HG02981 (cell line): ENCODE data around the gene OTX1.
"Not testable (repeated sequence)": the region's sequence is repeated elsewhere in the genome, so short reads cannot be mapped to it uniquely, and the experiment has no call there.

ENCODE experiments used
- ATAC-seq: cut with Tn5 transposase; IDR thresholded peaks from one replicate; pipeline ENCODE4 v1.9.1; 2021; ENCODE audit warnings: mild to moderate bottlenecking, moderate library complexity; ENCODE audit not compliant: unreplicated experiment

OTX1 gene

DNA sequence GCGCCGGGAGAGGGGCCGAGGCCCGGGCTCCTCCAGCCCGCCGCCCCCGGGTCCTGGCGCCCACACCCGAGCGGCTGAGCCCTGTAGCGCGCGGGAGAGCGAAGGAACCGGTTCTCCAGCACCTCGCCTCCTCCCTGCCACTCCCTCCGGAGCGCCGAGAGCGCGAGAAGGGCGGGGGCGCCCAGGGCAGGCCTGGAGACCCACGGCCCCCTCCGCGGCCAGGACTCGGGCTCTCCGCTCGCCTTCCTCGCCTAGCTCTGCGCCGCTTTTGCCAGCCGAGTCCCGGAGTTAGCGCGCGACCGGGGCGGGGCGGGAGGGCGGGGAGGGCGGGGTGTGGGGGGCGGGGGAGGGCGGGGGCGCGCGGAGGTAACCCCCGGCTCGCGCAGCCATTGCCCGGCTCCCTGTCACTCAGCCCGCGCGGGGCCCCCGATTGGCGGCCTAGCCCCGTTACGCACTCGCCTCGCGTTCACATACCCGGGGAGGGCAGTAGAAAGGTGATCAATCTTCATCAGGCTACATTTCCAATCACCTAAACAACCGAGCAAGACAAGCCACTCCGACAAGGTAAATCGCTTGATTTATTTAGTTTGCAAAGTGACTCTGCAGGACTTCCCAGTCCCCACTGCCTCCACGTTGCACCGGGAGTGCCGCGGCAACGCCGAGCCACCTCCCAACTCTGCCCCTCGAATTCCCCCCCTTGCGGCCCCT, at the start of gene OTX1:
TSS of gene OTX1 (plus strand) at position 497 of the 708 bp plus-strand sequence. CDS start 2,161 bp downstream, outside the sequence.
- ATAC-seq: peak; percentile 76

DNA sequence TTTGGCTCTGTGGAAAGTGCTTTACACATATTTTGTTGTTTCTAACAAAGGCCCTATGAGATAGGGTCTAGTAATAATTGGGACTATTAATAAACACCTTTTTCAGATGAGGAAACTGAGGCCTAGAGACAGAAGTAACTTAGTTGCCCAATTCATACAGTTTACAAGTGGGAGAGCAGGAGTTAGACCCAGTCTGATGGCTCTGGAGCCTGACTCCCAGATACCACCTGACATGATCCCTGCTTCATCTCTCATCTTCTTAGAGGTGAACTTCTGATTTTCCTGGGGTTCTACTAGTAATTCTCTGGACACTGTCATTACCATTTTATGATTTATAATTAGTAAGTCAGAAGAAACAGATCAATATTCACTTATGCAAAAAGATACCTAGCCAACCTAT, 49.1 kb upstream of the OTX1 start:
- ATAC-seq: no peak

GRCh38 chr2:63003351-63003750, 47.3 kb upstream of the OTX1 start:
- ATAC-seq: no peak

DNA sequence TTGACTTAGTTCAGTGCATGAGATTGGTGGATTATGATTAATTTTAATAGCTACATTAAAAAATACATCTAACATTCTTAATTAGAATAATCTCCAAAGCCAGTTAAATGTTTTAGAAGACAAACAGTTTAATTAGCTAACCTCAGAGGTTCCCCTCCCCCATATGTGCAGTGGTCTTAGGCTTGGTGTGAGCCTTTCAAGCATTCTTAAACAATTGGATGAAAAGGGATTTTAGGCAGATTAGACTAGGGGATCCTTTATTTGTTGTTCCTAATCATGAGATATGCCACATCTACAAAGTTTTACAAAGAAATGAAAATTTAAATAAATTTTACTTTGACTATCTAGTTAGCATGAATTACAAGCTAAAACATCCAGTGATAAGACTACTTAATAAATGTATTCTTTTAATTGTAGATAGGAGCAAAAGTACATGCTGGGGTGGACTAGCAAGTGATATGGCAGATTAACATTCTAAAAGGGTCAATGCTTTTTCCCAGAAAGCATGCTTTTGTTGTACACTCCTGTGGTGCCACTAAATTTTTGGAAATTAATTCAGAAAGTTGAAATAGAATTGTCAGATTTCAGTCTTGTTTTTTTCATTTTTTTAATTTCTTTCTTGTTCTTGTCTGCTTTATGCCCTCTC, 42.7 kb upstream of the OTX1 start:
- ATAC-seq: no peak

DNA sequence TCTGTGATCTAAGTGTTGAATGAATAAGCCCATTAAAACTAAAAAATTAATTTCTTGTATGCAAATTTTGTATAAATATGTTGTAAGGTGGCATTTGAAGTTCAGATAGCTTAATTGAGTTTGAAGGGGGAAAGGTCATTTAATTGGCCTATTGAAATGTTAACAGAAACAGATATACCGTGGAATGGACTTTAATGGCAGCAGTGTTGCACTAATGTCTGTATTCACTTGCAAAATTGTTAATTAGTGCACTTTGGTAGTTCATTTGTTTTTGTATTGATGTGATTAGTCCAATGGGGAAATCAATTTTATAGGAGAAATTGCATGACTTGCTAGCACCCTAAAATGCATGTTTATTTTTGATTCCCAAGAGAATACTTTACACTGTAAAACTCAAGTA, 41.8 kb upstream of the OTX1 start:
- ATAC-seq: no peak

GRCh38 chr2:63009490-63009889, 41.1 kb upstream of the OTX1 start:
- ATAC-seq: no peak

DNA sequence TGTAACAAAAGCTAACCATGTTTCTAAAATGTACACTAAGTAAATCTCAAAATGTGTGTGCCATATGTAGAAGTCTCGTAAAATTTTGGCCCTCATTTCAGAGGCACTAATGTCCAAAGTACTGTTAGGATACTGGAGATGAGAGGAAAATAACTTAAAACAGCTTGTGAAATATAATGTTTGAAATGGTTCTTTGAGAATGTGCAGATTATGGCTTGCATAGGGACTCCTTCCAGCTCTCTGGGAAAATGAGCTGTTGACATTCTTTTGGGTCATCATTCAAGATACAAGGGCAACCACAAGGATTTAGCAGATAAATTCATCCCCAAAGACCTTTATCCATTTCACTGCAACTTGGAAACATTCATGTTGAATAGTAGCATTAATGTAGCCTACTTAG, 38.1 kb upstream of the OTX1 start:
- ATAC-seq: no peak

DNA sequence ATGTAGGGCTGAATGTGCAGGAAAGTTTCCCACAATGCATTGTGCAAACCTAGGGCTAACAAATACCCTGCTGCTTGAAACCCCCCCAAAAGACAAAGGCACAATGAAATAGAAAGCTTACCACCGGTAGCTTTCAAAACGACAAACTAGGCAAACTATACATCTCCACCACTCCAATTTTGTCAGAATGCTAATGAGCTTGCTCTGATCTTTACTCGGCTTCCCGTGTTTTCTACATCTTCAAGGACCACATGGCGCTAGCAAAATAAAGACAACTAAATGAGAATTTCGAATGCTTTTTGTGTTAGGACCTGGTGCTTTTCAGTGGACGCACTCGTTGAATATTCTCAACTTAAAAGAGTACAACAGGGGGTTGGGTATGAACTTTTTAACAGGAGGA, 37.2 kb upstream of the OTX1 start:
- ATAC-seq: no peak

- ATAC-seq: no peak
Observed at GRCh38 chr2:63015389-63015788, 35.2 kb upstream of the OTX1 start.

GRCh38 chr2:63018439-63018838, 32.2 kb upstream of the OTX1 start:
- ATAC-seq: no peak

GRCh38 chr2:63019686-63020085, 30.9 kb upstream of the OTX1 start:
- ATAC-seq: not testable (repeated sequence)

- ATAC-seq: no peak
Observed at GRCh38 chr2:63023444-63023843, 27.2 kb upstream of the OTX1 start.

DNA sequence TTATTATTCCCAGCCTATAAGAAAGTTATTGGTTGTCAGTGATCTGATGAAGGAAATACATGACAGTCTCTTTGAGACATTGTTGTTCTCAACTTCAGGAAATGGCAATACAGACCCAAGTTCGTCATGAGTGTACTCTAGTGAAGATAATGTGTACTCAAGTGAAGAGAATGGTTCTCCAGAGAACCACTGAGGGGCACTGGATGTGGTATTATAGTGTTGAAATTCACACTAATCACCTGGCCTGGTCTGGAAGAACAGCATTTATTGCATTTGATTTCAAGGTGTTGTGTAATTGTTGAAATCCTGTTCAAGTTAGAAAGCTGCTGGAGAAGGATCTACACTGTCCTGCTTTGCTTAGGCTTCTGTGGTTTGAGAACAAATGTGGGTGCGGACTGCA, 23.4 kb upstream of the OTX1 start:
- ATAC-seq: no peak

- ATAC-seq: no peak
Observed at GRCh38 chr2:63029058-63029457, 21.6 kb upstream of the OTX1 start.

- no peak for ATAC-seq
Observed at GRCh38 chr2:63034526-63034925, 16.1 kb upstream of the OTX1 start.

DNA sequence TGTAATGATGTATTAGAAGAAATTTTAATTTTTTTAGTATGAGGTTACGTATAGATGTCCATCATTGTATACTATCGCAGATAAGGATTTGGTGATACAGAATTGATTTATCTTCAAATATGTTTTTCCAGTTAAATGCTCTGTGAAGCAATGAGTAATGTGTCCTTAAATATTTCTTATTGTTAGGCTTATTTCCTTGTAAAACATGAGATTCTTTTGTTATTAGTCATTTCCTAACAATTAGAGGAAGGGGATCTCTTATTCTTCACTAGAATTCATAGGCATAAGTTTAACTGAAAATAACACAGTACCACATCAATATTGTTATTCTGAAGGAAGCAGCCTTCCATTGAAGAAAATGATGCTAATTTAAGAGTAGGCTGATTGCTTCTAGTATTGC, 15.5 kb upstream of the OTX1 start:
- ATAC-seq: no peak

DNA sequence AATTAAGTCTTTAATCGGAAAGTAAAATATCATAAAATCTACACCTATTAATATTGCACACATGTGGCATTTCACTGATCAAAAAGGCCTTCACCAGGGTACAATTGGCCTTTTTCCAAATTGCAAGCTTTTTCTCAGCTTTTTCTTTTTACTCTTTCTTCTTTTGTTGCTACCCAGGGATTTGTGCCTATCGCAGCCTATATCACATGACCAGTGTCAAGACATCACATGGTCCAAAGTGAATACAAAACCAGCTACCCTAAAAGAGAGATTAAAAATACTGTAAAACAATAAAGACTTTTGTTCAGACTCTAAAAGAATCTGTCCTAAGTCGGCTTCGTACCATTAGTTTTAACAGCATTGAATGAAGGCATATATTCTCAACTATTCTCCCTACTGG, 15.0 kb upstream of the OTX1 start:
- no peak for ATAC-seq

DNA sequence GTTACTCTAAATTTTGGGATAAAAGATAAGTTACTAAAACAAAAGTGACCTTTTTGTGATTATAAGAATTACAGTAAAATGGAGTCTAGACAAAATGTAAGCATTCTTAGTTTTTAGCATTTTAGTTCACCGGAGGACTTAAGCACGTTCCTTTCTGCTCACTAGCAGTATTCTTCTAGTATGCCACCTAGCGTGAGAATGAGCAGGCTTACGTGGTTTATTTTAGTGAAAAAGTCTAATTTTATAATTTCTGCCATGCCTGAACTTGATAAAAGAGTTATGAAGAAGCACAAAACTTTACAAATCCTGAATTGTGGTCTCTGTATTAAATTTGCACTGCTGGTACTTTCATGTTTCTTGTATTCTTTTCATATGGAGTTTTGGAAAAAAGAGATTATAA, 12.6 kb upstream of the OTX1 start:
- ATAC-seq: no peak

- no peak for ATAC-seq
Observed at GRCh38 chr2:63040586-63040985, 10.0 kb upstream of the OTX1 start.

DNA sequence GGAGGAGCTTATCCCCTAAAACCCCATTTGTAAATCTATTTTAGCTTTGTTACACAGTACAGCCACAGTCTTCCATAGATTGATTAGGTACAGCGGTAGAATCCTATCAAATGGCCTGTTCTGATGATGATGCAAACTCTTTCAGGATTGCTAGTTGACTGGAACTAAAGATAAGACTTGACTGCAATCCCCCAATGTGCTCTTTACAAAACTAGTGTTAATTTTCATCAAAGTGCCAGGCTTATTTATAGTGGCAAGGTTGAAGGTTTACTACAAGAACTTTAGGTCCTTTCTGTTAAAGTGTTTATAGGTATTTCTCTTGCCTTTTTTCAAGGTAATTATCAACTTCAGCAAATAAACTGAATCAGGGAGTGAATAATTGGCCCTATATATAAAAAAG, 9.0 kb upstream of the OTX1 start:
- ATAC-seq: no peak

- ATAC-seq: no peak
Observed at GRCh38 chr2:63044362-63045327, 6.0 kb upstream of the OTX1 start.

GRCh38 chr2:63046552-63046951, 4.1 kb upstream of the OTX1 start:
- no peak for ATAC-seq
